ENCODE data around the gene ZNF827.

DNA sequence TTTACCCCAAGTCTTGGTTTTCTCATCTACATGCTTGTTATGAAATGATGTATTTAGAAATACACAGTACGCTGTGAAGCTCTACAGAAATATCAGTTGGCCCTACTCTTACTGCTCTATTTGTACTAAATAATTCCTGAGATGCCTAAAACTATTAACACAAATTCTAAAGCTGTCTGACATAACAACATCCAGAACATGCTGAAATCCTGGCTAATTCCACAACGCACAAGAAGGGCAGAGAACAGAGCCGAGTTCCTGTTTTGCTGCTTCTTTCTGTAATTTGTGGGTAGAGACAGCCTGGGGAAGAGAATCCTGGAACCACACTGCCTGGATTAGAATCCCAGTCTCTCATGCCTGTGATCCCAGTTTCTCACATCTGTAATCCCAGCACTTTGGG is 59.0 kb downstream of the ZNF827 start:
- TF ChIP-seq GATA2 (IDR thresholded peaks at IDR 0.05; ENCODE audit: low read depth, low read length) (no peak), GATA3 (IDR thresholded peaks at IDR 0.05; ENCODE audit: low read depth, low read length) (no peak)

Measured in SH-SY5Y (cell line).